Panc1 (cell line): Measurements from ENCODE around the gene EMX1. TPM values are rescaled to one million over a fixed set of nuclear protein-coding genes. Genes with fewer than 3 reads are reported as not detected.

Experiments
- ATAC-seq: fragments of 200-7000 bp; cut with Tn5 transposase; 2 replicates; pipeline ENCODE4 v1.9.1; 2020; ENCODE audit warnings: mild to moderate bottlenecking, moderate library complexity
- BruUV-seq: library from RNA; stranded (reverse); fragments of 400-500 nt; replicated peaks from 2 replicates; lab custom pipeline; 2021; lab: Mats Ljungman, UMichigan
- CTCF ChIA-PET: fragments of 300-600 bp; sonication (Branson Sonifier 250); formaldehyde crosslinking; loops from one replicate; lab custom pipeline; 2022; ENCODE audit warnings: antibody characterized with exemption; lab: Charles Lee
- POLR2A ChIA-PET: fragments of 300-600 bp; sonication (Branson Sonifier 250); formaldehyde crosslinking; loops from one replicate; lab custom pipeline; 2022; ENCODE audit warnings: antibody characterized with exemption; lab: Charles Lee
- DNase-seq: peaks from one replicate; pipeline ENCODE4 v3.0.0-alpha.2; 2010; ENCODE audit warnings: low read depth, low spot score
- H3K27ac ChIP-seq: 2 replicates; pipeline ENCODE4 v1.5.1; 2011; ENCODE audit warnings: mild to moderate bottlenecking, low read length, inconsistent platforms
- H3K27me3 ChIP-seq: fragments of 200-500 bp; sonication (Bioruptor generic); 2 replicates; pipeline ENCODE4 v1.6.0; 2014; ENCODE audit warnings: low read length, inconsistent platforms; ENCODE audit not compliant: control insufficient read depth, insufficient read depth
- H3K36me3 ChIP-seq: fragments of 200-500 bp; sonication (Bioruptor generic); 2 replicates; pipeline ENCODE4 v1.5.1; 2014; ENCODE audit warnings: inconsistent platforms, mild to moderate bottlenecking, low read length, moderate library complexity; ENCODE audit not compliant: control insufficient read depth, insufficient read depth
- H3K4me1 ChIP-seq: 2 replicates; pipeline ENCODE4 v1.5.1; 2011; ENCODE audit warnings: inconsistent platforms, mild to moderate bottlenecking, low read length, moderate library complexity; ENCODE audit not compliant: control insufficient read depth, insufficient read depth
- H3K4me3 ChIP-seq, 2 experiments: 2 replicates each; pipeline ENCODE4 v1.5.1; 2011 to 2012; ENCODE audit warnings: low read depth in 2 of 2, low read length in 2 of 2, mild to moderate bottlenecking in 2 of 2, inconsistent platforms in 1 of 2, moderate library complexity in 1 of 2
- H3K9me3 ChIP-seq: fragments of 200-500 bp; sonication (Bioruptor generic); 2 replicates; pipeline ENCODE4 v1.5.1; 2014; ENCODE audit warnings: low read depth, mild to moderate bottlenecking, inconsistent platforms, low read length, moderate library complexity; ENCODE audit not compliant: control insufficient read depth, insufficient read depth
- POLR2AphosphoS5 ChIP-seq: IDR thresholded peaks from 2 replicates; pipeline ENCODE4 v1.6.1; 2012; ENCODE audit warnings: mild to moderate bottlenecking, low read depth, low read length, moderate library complexity
- REST ChIP-seq, 2 experiments: IDR thresholded peaks; 2 replicates each; pipeline ENCODE4 v1.6.1; 2011 to 2012; ENCODE audit warnings: low read depth in 2 of 2, control low read depth in 1 of 2, low read length in 1 of 2, mild to moderate bottlenecking in 1 of 2, moderate library complexity in 1 of 2; ENCODE audit not compliant: insufficient read depth in 1 of 2
- SIN3A ChIP-seq: IDR thresholded peaks from 2 replicates; pipeline ENCODE4 v1.6.1; 2012; ENCODE audit warnings: low read depth, mild to moderate bottlenecking, low read length, moderate library complexity, borderline replicate concordance; ENCODE audit not compliant: insufficient read depth
- TCF7L2 ChIP-seq: IDR thresholded peaks from 2 replicates; pipeline ENCODE4 v1.6.1; 2011; ENCODE audit warnings: mild to moderate bottlenecking, low read depth, low read length, inconsistent platforms
- in situ Hi-C: cut with HindIII; loops from 2 replicates; pipeline ENCODE4 v1.10.0; 2016; ENCODE audit warnings: low sequenced_read_pairs, low pct_unique_long_range_greater_than_20kb
- intact Hi-C: fragments of 100-400 bp; cut with micrococcal nuclease; formaldehyde crosslinking; loops from one replicate; pipeline ENCODE4 v1.10.0; 2022; ENCODE audit not compliant: unreplicated experiment
- total RNA-seq: library from RNA; stranded (reverse); gene quantifications from one replicate; pipeline ENCODE4 v1.2.1, GENCODE V29; 2021; ENCODE audit not compliant: unreplicated experiment
- TF ChIP-seq, protein P1 (sequence below): fragments of 450-650 bp; IDR thresholded peaks from 2 replicates; pipeline ENCODE4 v1.5.1; 2017; ENCODE audit warnings: mild to moderate bottlenecking

EMX1 gene
- total RNA-seq, 1 experiment from 2014 or later, result 0.36 TPM

DNA sequence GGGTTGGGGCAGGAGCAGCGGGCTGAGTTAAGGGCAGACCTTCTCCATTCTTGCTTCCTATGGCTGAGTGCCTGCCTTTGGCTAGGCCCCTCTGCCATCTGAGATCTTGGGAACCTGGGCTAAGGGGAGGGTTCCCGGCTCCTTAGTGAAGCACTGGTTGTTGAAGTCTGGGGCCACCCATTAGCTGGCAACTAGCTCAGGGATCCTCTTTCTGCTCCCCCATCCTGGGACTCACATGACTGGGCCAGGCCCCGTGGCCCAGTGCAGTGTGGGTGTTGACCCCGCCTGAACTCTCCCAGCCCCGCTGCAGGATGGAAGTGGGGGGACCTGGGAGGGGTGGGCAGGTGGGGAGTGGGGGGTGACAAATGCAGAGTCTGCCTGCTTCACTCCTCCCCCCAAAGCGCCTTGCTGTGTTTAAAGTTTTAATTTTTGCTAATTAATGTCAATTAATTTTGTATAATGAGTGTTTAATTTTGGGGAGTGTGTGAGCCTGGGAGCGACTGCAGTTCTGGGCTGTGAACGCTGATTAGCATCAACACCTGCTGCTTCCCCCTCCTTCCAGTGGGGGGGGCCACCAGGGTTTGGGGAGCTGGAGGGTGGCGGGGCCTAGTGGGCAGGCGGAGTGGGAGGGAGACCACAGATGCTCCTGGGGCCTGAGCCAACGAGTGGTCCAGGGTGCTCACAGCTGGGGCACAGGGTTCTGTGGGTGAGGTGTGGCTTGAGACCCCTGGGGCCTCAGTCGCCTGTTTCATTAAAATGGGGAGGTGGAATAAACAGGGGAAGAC is 55.2 kb downstream of the EMX1 start:
- no TSS peak for BruUV-seq
- H3K27ac ChIP-seq, result no peak overlapping the region
- H3K4me1 ChIP-seq, result no peaks in the 10 kb centered on the region
- no peaks in the 10 kb centered on the region for H3K27me3 ChIP-seq
- no peaks in the 10 kb centered on the region for H3K9me3 ChIP-seq
- no peak for ATAC-seq
- ChIA-PET CTCF (interaction anchor here (2.7 kb wide), 1 partner anchor 79 kb away, joined by 30 read pairs; no protein-coding TSS in a partner anchor), POLR2A (no interaction called here)
- intact Hi-C loops, result no loop called here
- DNase-seq, result no peak
- TF ChIP-seq SIN3A, result no peak
- no peak for TF ChIP-seq POLR2AphosphoS5
- no peak for TF ChIP-seq TCF7L2
- TF ChIP-seq, protein P1, sequence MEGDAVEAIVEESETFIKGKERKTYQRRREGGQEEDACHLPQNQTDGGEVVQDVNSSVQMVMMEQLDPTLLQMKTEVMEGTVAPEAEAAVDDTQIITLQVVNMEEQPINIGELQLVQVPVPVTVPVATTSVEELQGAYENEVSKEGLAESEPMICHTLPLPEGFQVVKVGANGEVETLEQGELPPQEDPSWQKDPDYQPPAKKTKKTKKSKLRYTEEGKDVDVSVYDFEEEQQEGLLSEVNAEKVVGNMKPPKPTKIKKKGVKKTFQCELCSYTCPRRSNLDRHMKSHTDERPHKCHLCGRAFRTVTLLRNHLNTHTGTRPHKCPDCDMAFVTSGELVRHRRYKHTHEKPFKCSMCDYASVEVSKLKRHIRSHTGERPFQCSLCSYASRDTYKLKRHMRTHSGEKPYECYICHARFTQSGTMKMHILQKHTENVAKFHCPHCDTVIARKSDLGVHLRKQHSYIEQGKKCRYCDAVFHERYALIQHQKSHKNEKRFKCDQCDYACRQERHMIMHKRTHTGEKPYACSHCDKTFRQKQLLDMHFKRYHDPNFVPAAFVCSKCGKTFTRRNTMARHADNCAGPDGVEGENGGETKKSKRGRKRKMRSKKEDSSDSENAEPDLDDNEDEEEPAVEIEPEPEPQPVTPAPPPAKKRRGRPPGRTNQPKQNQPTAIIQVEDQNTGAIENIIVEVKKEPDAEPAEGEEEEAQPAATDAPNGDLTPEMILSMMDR, result no peak
- TF ChIP-seq REST (IDR thresholded peaks at IDR 0.05; ENCODE audit: insufficient read depth in 1 of 2, low read depth in 2 of 2, low read length in 1 of 2), result no peak
- H3K4me3 ChIP-seq, result no peak overlapping the region
- H3K36me3 ChIP-seq, result no peaks in the 10 kb centered on the region
- in situ Hi-C loops, result no loop called here

GRCh38 chr2:72973137-72973535 is 55.8 kb downstream of the EMX1 start:
- Histone ChIP-seq H3K4me3 (no peak overlapping the region), H3K27ac (no peak overlapping the region), H3K27me3 (no peaks in the 10 kb centered on the region), H3K36me3 (no peaks in the 10 kb centered on the region), H3K4me1 (no peaks in the 10 kb centered on the region), H3K9me3 (no peaks in the 10 kb centered on the region)
- intact Hi-C loops (no loop called here), in situ Hi-C loops (no loop called here)
- ChIA-PET CTCF (interaction anchor here (2.7 kb wide), 1 partner anchor 79 kb away, joined by 30 read pairs; no protein-coding TSS in a partner anchor), POLR2A (no interaction called here)
- ATAC-seq (peak; percentile 27; the same call in 1 of the 2 replicates), DNase-seq (no peak)
- BruUV-seq, result no TSS peak
- no peak for TF ChIP-seq SIN3A
- no peak for TF ChIP-seq TCF7L2
- no peak for TF ChIP-seq REST (IDR thresholded peaks at IDR 0.05; ENCODE audit: insufficient read depth in 1 of 2, low read depth in 2 of 2, low read length in 1 of 2)
- TF ChIP-seq, protein P1, result no peak
- no peak for TF ChIP-seq POLR2AphosphoS5
